SKM-1 (cell line): Measurements from ENCODE around the gene DGKI.

ENCODE experiments used
- DNase-seq: peaks from one replicate; lab custom pipeline; 2025; ENCODE audit not compliant: unreplicated experiment; lab: John Stamatoyannopoulos, UW

The DGKI gene

DNA sequence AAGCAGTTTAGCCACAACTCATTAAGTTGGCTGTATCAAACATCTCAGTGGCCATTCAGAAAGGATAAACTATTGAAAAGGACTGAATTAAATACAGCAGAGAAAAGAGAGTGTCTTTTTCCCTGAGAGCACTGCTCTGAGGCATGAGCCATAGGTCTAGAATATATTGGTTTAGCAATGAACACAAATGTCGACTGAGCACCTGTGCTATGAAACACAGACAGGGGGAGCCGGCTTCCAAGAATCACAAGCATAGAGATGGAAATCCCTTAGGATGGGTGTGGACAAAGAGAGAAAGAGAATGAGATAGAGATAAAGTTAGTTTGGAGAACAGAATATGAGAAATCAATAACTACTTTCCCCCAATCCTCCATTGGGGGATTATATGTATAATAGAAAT is 54.8 kb downstream of the DGKI start:
- no peak for DNase-seq

- no peak for DNase-seq
Observed at GRCh38 chr7:137790828-137791227, 55.9 kb downstream of the DGKI start.

DNA sequence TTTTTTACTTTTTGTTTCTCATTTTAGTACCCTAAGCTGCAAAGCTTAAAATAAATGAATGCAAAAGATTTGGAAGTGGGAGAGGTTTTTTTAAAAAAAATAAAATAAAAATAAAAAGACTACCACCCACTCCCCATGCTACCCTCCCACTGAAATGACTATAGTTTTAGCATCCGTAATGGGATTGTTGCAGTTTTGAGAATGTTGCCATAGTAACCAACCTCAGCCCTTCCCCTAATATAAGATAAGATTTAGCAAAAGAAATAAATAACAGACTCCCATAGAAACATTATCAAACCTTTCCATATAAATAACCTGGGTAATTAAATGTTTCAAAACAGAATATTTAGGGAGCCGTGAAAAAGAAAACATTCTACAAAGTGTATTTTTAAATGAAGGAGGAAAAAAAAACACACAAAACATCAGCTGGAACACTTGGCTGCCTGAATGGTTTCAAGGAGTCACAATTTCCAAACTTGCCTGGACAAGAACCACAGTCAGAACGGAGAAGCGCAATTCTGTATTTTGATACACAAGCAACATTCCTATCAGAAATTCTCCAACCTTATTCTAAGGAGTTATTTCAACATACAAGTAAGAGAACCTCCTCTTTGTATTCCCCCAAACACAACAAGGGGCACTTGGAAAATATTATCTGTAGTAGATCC is 57.4 kb downstream of the DGKI start:
- DNase-seq = no peak

DNA sequence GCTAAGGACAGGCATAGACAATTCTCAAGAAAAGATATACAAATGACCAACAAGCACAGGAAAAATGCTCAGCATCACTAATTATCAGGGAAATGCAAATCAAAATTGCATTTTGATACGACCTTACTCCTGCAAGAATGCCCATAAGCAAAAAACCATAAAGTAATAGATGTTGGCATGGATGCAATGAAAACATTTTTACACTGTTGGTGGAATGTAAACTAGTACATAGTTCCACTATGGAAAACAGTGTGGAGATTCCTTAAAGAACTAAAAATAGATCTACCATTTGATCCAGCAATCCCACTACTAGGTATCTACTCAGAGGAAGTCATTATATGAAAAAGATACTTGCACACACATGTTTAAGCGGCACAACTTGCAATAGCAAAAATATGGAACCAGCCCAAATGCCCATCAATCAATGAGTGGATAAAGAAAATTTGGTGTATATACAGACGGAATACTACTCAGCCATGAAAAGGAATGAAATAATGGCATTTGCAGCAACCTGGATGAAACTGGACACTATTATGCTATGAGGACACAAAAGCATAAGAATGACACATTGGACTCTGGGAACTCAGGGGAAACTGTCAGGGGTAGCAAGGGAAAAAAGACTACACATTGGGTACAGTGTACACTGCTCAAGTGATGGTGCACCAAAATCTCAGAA is 59.3 kb downstream of the DGKI start:
- no peak for DNase-seq

GRCh38 chr7:137778511-137778910 is 68.3 kb downstream of the DGKI start:
- DNase-seq = no peak

GRCh38 chr7:137774793-137775201 is 72.0 kb downstream of the DGKI start:
- no peak for DNase-seq

DNA sequence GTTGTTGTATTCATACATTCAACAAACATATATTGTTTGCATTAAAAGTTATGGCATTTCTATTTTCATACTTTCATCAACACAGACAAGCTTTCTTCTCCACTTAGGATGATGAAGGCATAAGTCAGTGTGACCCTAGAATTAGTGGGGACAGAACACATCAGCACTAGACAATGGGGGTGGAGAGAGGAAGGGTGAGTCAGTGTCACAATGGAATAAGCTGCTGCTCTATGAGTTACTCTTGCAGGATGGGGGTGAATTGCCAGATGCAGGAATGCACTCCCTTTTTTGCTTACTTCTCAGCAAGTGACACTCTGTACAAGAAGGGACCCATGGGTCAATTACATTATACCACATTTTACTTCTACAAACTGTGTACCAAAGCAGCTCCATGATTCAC is 74.0 kb downstream of the DGKI start:
- DNase-seq = no peak

DNA sequence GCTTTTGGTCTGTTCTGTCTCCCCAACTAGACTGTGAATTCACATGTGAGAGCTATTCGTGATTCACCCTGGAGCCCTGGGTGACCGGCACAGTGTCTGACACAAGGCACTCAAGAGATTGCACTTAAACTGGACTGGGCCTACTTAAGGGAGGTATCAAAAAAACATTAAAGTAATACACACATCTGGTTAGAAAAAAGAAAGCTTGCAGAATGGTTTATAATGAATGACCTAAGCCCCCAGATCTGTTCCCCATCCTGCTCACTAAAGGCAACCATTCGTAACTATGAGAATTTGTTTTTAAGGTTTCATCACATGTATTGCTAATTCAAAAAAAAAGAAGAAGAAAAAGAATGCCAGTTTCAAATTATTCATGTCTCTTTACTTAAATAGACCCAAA is 74.5 kb downstream of the DGKI start:
- no peak for DNase-seq

DNA sequence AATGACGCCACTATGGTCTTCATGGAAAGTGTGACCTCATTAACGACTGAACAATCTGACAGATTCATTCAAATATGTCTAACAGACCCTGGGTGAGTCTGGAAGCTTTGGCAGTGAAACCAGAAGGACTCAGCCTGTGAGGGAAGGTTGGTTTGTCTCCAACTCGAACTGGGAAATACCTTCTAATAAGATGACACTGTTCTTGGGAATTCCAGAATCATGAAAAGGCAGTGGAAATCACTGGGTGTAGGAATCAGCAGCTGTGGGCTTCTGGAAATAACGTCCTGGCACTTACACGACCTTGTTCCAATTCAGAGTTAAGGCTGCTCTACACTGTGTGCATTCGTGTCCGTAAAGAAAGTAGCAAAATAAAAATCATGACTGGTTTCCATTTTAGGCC is 75.1 kb downstream of the DGKI start:
- DNase-seq = no peak

- DNase-seq = no peak
Observed at GRCh38 chr7:137771273-137771672, 75.5 kb downstream of the DGKI start.

- no peak for DNase-seq
Observed at GRCh38 chr7:137768366-137768765, 78.4 kb downstream of the DGKI start.

- DNase-seq = no peak
Observed at GRCh38 chr7:137762334-137762733, 84.4 kb downstream of the DGKI start.

- no peak for DNase-seq
Observed at GRCh38 chr7:137760111-137760510, 86.7 kb downstream of the DGKI start.

GRCh38 chr7:137757146-137757925 is 89.4 kb downstream of the DGKI start:
- DNase-seq = peak; percentile 24

DNA sequence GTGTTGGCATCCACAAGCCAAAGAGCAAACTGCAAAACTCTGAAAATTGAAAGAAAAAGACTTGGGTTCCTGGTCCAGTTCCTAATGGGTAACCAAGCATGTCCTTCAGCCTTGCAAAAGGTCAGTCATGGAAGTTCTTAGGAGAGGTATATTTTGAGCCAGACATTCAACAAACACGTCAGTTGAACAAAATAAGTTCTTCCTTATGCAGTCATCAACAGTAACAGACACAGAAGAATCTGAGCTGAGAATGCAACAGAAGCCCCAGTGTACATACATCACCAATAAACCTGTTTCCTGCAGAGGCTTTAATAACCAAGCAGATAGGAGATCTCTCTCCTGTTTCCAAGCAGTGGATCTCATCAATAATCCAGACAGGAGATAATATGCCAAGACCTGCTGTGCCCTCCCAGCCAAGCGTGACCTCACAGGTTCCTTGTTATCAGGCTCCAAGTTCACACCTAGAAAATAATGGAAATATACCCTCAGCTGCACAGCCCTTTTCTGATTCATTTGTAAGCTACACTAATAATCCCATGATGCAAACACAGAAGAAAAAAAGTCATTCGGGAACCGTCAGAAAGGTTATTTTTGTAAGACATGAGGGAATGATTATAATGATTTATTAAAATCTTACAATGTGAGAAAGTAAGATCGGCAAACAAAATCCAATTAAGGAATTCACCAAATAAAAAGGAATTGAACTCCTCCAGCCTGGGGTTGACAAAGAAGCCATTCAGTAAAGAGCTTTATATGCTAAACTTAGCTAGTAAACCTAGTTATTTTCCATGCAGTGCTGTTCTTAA is 90.7 kb downstream of the DGKI start:
- DNase-seq = no peak

GRCh38 chr7:137755427-137755826 is 91.3 kb downstream of the DGKI start:
- DNase-seq = peak; percentile 90

DNA sequence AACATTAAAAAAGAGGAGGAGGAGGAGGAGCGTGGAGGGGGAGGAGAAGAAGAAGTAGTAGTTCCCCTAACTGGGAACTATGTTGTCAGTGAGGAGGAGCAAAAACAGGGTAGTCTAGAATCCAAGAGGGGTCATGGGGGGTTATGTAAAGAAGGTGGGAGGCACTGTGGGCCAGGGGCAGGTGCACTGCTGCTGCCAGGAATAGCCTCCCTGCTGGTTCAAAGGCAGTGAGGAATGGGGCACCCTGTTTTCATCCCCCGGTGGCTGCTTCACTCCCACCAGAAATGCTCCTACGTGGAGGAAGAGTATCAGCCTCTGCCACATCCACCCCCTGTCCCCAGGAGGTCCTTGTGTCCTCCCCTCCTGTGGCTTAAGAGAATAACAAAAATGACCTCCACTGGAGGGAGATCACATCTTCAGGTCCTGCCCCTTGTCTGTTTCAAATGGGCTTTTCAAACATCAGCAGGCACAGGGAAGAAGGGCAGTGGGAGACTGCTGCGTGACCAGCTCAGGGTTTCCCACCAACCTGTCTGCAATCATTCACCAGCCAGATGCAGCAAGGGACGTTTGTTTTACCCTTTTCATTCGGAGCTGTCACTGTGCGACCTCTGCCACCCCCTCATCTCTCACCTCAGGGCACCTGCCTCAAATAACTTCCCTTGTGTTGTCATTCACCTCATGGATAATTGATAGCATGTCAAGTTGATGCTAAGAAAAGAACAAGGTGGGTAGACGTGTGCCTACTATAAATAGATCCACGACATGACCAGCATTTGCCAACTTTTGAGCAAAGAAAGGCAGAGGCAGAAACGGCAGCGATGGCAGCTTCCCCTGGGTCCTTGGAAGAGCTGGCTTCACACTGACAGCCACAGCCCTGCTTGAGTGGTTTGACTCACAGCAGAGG is 92.6 kb downstream of the DGKI start:
- peak; percentile 80 for DNase-seq

- DNase-seq = peak; percentile 65
Observed at GRCh38 chr7:137753575-137753947, 93.2 kb downstream of the DGKI start.

DNA sequence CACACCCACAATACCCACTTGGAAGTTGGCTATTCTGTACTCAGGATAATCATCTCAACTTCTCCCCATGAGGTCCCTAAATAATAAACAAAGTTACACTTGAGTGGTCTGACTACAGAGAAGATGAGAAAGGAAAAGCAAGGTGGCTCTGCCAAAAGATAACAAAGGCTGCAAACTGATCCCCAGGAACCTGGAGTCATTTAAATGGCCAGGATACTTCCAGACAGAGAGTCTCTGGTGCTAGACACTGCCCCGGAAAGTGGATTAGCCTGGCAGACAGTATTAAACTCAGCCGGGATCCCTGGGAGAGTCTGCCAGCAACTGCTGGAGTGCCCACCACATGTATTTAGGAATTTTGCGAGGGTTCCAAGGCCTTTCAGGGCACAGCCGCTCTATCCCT is 93.7 kb downstream of the DGKI start:
- DNase-seq = no peak

DNA sequence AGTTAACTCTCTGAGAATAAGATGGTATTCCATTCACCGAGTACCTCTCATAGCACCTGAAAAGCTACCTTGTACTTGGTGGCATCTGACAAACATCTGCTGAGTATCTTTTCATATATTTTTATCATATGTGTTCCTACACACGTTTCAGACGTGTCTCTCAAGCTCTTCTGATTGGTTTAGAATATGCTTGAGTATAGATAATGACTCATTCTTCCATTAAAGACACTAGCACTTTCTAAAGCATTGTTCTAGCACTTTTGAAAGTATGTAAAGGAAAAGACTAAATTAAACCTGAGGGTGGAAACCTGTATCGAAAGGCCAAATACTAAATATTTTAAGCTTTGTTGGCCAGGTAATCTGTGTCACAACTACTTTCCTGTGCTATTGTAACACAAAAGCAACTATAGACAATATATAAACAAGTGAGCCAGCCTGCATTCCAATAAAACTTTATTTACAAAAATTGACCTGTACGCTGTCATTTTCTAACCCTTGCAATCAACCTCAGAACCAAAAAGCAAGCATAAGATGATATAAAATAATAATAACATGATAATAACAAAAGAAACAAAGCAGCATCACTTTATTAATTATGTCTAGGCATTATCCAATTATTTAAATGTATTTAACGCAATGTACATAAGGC is 95.3 kb downstream of the DGKI start:
- no peak for DNase-seq
